HepG2 (cell line): Measurements from ENCODE around the gene SDF2. TPM values are rescaled to one million over a fixed set of nuclear protein-coding genes. Genes with fewer than 3 reads are reported as not detected.

Source experiments
- AKAP8 ChIP-seq: sonication (generic); formaldehyde crosslinking; IDR thresholded peaks from 2 replicates; pipeline ENCODE4 v1.5.1; 2020; ENCODE audit warnings: mild to moderate bottlenecking, missing genetic modification reagents
- CENPT ChIP-seq: sonication (generic); formaldehyde crosslinking; IDR thresholded peaks from 2 replicates; pipeline ENCODE4 v1.8.0; 2022; ENCODE audit warnings: low read depth, mild to moderate bottlenecking, moderate library complexity, missing genetic modification reagents
- HOXA7 ChIP-seq: sonication (generic); formaldehyde crosslinking; IDR thresholded peaks from 2 replicates; pipeline ENCODE4 v1.8.1; 2022; ENCODE audit warnings: mild to moderate bottlenecking, missing genetic modification reagents, moderate library complexity
- KAT8 ChIP-seq: IDR thresholded peaks from 2 replicates; pipeline ENCODE4 v1.6.1; 2016; ENCODE audit warnings: missing genetic modification reagents, missing compliant biosample characterization
- NFYB ChIP-seq: sonication (generic); formaldehyde crosslinking; IDR thresholded peaks from 2 replicates; pipeline ENCODE4 v1.4.0; 2020; ENCODE audit warnings: missing genetic modification reagents
- REPIN1 ChIP-seq: sonication (generic); formaldehyde crosslinking; IDR thresholded peaks from 2 replicates; pipeline ENCODE4 v1.8.0; 2022; ENCODE audit warnings: missing genetic modification reagents, low read depth, mild to moderate bottlenecking, borderline replicate concordance
- ZNF225 ChIP-seq: sonication (generic); formaldehyde crosslinking; IDR thresholded peaks from 2 replicates; pipeline ENCODE4 v1.4.0; 2020; ENCODE audit warnings: mild to moderate bottlenecking, missing genetic modification reagents
- ZNF33B ChIP-seq: sonication (generic); formaldehyde crosslinking; IDR thresholded peaks from 2 replicates; pipeline ENCODE4 v1.5.1; 2020; ENCODE audit warnings: mild to moderate bottlenecking, missing genetic modification reagents
- ZNF850 ChIP-seq: sonication (generic); formaldehyde crosslinking; conservative IDR thresholded peaks from 2 replicates; pipeline ENCODE4 v1.9.0; 2021; ENCODE audit warnings: mild to moderate bottlenecking, missing genetic modification reagents
- ZSCAN30 ChIP-seq: sonication (generic); formaldehyde crosslinking; IDR thresholded peaks from 2 replicates; pipeline ENCODE4 v1.5.0; 2020; ENCODE audit warnings: mild to moderate bottlenecking, missing genetic modification reagents
- ZSCAN9 ChIP-seq: IDR thresholded peaks from 2 replicates; pipeline ENCODE4 v1.6.1; 2016; ENCODE audit warnings: borderline replicate concordance
- polyA plus RNA-seq, 8 experiments: library from polyadenylated mRNA; depleted of rRNA in 3 of 8; stranded (reverse) in 7 of 8; unstranded in 1 of 8; fragments of >200 nt; fragmentation: Illumina TruSeq in 4 of 8; extraction: Trizol in 4 of 8; gene quantifications; 2 replicates each; pipeline versions ENCODE4 v1.2.1 to v1.2.3, GENCODE V29; 2011 to 2016; ENCODE audit warnings: low read depth in 4 of 8, missing spikeins in 1 of 8, mixed read lengths in 1 of 8; ENCODE audit not compliant: insufficient read depth in 1 of 8
- total RNA-seq, 5 experiments: library from RNA; depleted of rRNA; stranded (reverse); fragments of >200 nt; fragmentation: Illumina TruSeq; extraction: Trizol; gene quantifications; 2 replicates each; pipeline ENCODE4 v1.2.3, GENCODE V29; 2016; ENCODE audit warnings: low read depth in 1 of 5
- TF ChIP-seq, protein P1 (sequence below): sonication (generic); formaldehyde crosslinking; IDR thresholded peaks from 2 replicates; pipeline ENCODE4 v1.4.0; 2020; ENCODE audit warnings: missing genetic modification reagents, borderline replicate concordance
- TF ChIP-seq, protein P2 (sequence below), 2 experiments: fragments of 450-650 bp in 1 of 2; sonication (generic) in 1 of 2; formaldehyde crosslinking; IDR thresholded peaks; 2 replicates each; pipeline versions ENCODE4 v1.5.0 to v1.8.0; 2020 to 2022; ENCODE audit warnings: mild to moderate bottlenecking in 1 of 2, missing genetic modification reagents in 1 of 2
- TF ChIP-seq, protein P3 (sequence below): sonication (generic); formaldehyde crosslinking; IDR thresholded peaks from 2 replicates; pipeline ENCODE4 v1.4.0; 2020; ENCODE audit warnings: missing genetic modification reagents, mild to moderate bottlenecking, borderline replicate concordance
- TF ChIP-seq, protein P4 (sequence below): sonication (generic); formaldehyde crosslinking; IDR thresholded peaks from 2 replicates; pipeline ENCODE4 v1.5.0; 2020; ENCODE audit warnings: missing genetic modification reagents, mild to moderate bottlenecking, borderline replicate concordance

SDF2 gene
- total and polyA plus RNA-seq, 2 of the 13 experiments (the other 11 are each of a cell fraction or from before 2014, with no cell fraction given), result 58.2 to 58.4 TPM

DNA sequence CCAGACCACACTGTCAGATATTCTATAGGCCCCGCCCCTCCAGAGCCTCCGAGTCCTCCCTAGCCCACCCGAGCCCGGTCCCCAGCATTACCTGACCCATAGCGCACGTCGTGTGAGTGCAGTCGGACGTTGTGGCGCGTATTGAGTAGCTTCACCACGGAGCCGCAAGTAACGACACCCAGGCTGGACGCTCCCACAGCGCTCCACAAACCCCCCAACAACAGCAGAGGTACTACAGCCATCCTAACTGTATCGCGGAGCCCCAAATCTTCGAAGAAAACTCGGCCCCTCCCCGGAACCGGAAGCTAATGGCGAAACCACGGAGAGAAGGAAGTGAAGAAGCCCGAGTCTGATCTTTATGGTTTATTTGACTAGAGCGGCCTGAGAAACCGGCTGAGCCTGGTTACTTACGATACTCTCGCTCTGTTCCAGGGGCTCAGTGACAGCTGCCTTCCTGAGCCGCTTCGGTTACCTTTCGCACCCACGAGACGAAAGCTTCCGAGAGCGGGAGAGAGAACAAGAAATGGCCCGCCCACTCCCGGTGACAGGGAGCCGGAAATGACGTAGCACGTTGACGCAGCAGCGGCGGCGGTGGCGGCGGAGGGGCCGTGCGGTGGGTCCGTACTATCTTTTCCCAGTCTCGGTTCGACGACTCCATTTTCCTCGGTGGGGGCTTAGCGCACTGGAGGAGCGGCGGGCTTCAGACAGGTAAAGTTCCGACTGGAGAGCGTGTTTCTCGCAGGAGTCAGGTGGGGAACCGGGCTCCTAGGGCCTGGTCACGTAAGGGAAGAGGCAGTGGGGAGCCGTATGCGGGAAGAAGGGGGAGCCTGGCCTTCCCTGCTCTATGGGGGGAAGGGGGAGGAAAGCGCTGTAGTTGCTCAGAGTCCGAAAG lies at the start of gene SDF2, which contains the start of gene SUPT6H (continued):
- peak; percentile 66; the same call in 1 of the 2 replicates for TF ChIP-seq ZNF850 (CRISPR knock-in tag)
- no peak for TF ChIP-seq ZSCAN30
- TF ChIP-seq ZNF225 (CRISPR knock-in tag), result peak; percentile 67; the same call in 1 of the 2 replicates
- TF ChIP-seq ZSCAN9 (CRISPR knock-in tag), result no peak
- TF ChIP-seq NFYB, result no peak
- TF ChIP-seq ZNF33B (CRISPR knock-in tag), result peak; percentile 10; the same call in 1 of the 2 replicates
- peak; percentile 93 for TF ChIP-seq KAT8 (CRISPR knock-in tag)
- TF ChIP-seq, protein P1, sequence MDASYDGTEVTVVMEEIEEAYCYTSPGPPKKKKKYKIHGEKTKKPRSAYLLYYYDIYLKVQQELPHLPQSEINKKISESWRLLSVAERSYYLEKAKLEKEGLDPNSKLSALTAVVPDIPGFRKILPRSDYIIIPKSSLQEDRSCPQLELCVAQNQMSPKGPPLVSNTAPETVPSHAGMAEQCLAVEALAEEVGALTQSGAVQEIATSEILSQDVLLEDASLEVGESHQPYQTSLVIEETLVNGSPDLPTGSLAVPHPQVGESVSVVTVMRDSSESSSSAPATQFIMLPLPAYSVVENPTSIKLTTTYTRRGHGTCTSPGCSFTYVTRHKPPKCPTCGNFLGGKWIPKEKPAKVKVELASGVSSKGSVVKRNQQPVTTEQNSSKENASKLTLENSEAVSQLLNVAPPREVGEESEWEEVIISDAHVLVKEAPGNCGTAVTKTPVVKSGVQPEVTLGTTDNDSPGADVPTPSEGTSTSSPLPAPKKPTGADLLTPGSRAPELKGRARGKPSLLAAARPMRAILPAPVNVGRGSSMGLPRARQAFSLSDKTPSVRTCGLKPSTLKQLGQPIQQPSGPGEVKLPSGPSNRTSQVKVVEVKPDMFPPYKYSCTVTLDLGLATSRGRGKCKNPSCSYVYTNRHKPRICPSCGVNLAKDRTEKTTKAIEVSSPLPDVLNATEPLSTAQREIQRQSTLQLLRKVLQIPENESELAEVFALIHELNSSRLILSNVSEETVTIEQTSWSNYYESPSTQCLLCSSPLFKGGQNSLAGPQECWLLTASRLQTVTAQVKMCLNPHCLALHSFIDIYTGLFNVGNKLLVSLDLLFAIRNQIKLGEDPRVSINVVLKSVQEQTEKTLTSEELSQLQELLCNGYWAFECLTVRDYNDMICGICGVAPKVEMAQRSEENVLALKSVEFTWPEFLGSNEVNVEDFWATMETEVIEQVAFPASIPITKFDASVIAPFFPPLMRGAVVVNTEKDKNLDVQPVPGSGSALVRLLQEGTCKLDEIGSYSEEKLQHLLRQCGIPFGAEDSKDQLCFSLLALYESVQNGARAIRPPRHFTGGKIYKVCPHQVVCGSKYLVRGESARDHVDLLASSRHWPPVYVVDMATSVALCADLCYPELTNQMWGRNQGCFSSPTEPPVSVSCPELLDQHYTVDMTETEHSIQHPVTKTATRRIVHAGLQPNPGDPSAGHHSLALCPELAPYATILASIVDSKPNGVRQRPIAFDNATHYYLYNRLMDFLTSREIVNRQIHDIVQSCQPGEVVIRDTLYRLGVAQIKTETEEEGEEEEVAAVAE, result peak; percentile 56
- TF ChIP-seq, protein P2, sequence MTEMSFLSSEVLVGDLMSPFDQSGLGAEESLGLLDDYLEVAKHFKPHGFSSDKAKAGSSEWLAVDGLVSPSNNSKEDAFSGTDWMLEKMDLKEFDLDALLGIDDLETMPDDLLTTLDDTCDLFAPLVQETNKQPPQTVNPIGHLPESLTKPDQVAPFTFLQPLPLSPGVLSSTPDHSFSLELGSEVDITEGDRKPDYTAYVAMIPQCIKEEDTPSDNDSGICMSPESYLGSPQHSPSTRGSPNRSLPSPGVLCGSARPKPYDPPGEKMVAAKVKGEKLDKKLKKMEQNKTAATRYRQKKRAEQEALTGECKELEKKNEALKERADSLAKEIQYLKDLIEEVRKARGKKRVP (CRISPR knock-in tag; IDR thresholded peaks at IDR 0.05), result 0 out of 4 replicates have a peak, but pooled peaks of 1 of the 2 experiments have one; percentile 31
- TF ChIP-seq AKAP8 (CRISPR knock-in tag), result 0 out of 2 replicates have a peak, but pooled peaks have one; percentile 20
- TF ChIP-seq, protein P3, sequence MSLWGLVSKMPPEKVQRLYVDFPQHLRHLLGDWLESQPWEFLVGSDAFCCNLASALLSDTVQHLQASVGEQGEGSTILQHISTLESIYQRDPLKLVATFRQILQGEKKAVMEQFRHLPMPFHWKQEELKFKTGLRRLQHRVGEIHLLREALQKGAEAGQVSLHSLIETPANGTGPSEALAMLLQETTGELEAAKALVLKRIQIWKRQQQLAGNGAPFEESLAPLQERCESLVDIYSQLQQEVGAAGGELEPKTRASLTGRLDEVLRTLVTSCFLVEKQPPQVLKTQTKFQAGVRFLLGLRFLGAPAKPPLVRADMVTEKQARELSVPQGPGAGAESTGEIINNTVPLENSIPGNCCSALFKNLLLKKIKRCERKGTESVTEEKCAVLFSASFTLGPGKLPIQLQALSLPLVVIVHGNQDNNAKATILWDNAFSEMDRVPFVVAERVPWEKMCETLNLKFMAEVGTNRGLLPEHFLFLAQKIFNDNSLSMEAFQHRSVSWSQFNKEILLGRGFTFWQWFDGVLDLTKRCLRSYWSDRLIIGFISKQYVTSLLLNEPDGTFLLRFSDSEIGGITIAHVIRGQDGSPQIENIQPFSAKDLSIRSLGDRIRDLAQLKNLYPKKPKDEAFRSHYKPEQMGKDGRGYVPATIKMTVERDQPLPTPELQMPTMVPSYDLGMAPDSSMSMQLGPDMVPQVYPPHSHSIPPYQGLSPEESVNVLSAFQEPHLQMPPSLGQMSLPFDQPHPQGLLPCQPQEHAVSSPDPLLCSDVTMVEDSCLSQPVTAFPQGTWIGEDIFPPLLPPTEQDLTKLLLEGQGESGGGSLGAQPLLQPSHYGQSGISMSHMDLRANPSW (CRISPR knock-in tag), result peak; percentile 43; the same call in 1 of the 2 replicates
- TF ChIP-seq, protein P4, sequence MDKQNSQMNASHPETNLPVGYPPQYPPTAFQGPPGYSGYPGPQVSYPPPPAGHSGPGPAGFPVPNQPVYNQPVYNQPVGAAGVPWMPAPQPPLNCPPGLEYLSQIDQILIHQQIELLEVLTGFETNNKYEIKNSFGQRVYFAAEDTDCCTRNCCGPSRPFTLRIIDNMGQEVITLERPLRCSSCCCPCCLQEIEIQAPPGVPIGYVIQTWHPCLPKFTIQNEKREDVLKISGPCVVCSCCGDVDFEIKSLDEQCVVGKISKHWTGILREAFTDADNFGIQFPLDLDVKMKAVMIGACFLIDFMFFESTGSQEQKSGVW (CRISPR knock-in tag), result 0 out of 2 replicates have a peak, but pooled peaks have one; percentile 83
- TF ChIP-seq REPIN1 (CRISPR knock-in tag), result no peak
- no peak for TF ChIP-seq HOXA7 (CRISPR knock-in tag)
- no peak for TF ChIP-seq CENPT (CRISPR knock-in tag)
